Astrocyte of the spinal cord (primary cell): ENCODE results near the gene TXNIP.

Source experiments
- DNase-seq: peaks from one replicate; pipeline ENCODE4 v3.0.0; 2011; ENCODE audit warnings: low read depth, low spot score
- H3K4me3 ChIP-seq: 2 replicates; pipeline ENCODE4 v1.5.1; 2011; ENCODE audit warnings: low read depth, mild to moderate bottlenecking, low read length, moderate library complexity
- CTCF ChIP-seq: IDR thresholded peaks from 2 replicates; pipeline ENCODE4 v1.5.1; 2012; ENCODE audit warnings: low read depth, mild to moderate bottlenecking, low read length, inconsistent platforms
- in situ Hi-C: cut with HindIII; loops from 2 replicates; pipeline ENCODE4 v1.10.0; 2017; ENCODE audit warnings: low sequenced_read_pairs

Gene TXNIP

GRCh38 chr1:145952903-145953302 lies 43.5 kb downstream of the TXNIP start:
- in situ Hi-C loops: no loop called here
- no peak overlapping the region for H3K4me3 ChIP-seq
- TF ChIP-seq CTCF: no peak
- DNase-seq: no peak

GRCh38 chr1:145951526-145951925 lies 44.9 kb downstream of the TXNIP start:
- no peak for DNase-seq
- no peak overlapping the region for H3K4me3 ChIP-seq
- in situ Hi-C loops: no loop called here
- no peak for TF ChIP-seq CTCF

- in situ Hi-C loops: no loop called here
- TF ChIP-seq CTCF: no peak
- H3K4me3 ChIP-seq: no peak overlapping the region
- DNase-seq: peak; percentile 29
These were observed 47.2 kb downstream of the TXNIP start for GRCh38 chr1:145949219-145949618.

- no peak for TF ChIP-seq CTCF
- in situ Hi-C loops: no loop called here
- DNase-seq: no peak
These were observed 48.8 kb downstream of the TXNIP start for GRCh38 chr1:145947551-145947950.

GRCh38 chr1:145946477-145946986 lies 49.8 kb downstream of the TXNIP start:
- in situ Hi-C loops: no loop called here
- no peak for DNase-seq
- no peak for TF ChIP-seq CTCF
- H3K4me3 ChIP-seq: no peak overlapping the region

More at GRCh38 chr1:145947551-145947950, 48.8 kb downstream of the TXNIP start:
- no peak overlapping the region for H3K4me3 ChIP-seq

GRCh38 chr1:145944532-145944931 lies 51.8 kb downstream of the TXNIP start:
- no peak for DNase-seq
- H3K4me3 ChIP-seq: no peak overlapping the region
- in situ Hi-C loops: no loop called here
- TF ChIP-seq CTCF: no peak

GRCh38 chr1:145942871-145943270 lies 53.5 kb downstream of the TXNIP start:
- in situ Hi-C loops: no loop called here
- TF ChIP-seq CTCF: no peak
- H3K4me3 ChIP-seq: no peak overlapping the region
- DNase-seq: no peak
